Mesothelial cell of epicardium (in vitro differentiated cells): Measurements from ENCODE around the gene MPPE1. TPM values are rescaled to one million over a fixed set of nuclear protein-coding genes. Genes with fewer than 3 reads are reported as not detected.
"Not testable (repeated sequence)": the region's sequence is repeated elsewhere in the genome, so short reads cannot be mapped to it uniquely, and the experiment has no call there.

Experiments
- DNase-seq, 2 experiments: peaks; one replicate each; pipeline ENCODE4 v3.0.0; 2021; ENCODE audit warnings: low spot score in 2 of 2; ENCODE audit not compliant: unreplicated experiment in 2 of 2
- H3K27ac Mint-ChIP-seq: 2 replicates; pipeline ENCODE4 v1.8.0; 2021; ENCODE audit warnings: mixed read lengths
- H3K27me3 Mint-ChIP-seq: 2 replicates; pipeline ENCODE4 v1.8.0; 2021; ENCODE audit warnings: low read depth, mixed read lengths
- H3K36me3 Mint-ChIP-seq: 2 replicates; pipeline ENCODE4 v1.8.0; 2021; ENCODE audit warnings: mixed read lengths
- H3K4me1 Mint-ChIP-seq: 2 replicates; pipeline ENCODE4 v1.8.0; 2021; ENCODE audit warnings: mixed read lengths
- H3K4me3 Mint-ChIP-seq: 2 replicates; pipeline ENCODE4 v1.8.0; 2021; ENCODE audit warnings: mild to moderate bottlenecking, moderate library complexity, mixed read lengths
- H3K9me3 Mint-ChIP-seq: 2 replicates; pipeline ENCODE4 v1.8.0; 2021; ENCODE audit warnings: mixed read lengths
- total RNA-seq: library from RNA; stranded (reverse); gene quantifications from 3 replicates; pipeline ENCODE4 v1.2.1, GENCODE V29; 2021
- TF ChIP-seq, protein P1 (sequence below): fragments of 200-600 bp; sonication (generic); IDR thresholded peaks from one replicate; pipeline ENCODE4 v1.5.0; 2021; ENCODE audit warnings: antibody characterized with exemption; ENCODE audit not compliant: unreplicated experiment

Gene MPPE1
- total RNA-seq, 1 donor from 2014 or later = 35.6 TPM

- H3K27ac Mint-ChIP-seq = no peak overlapping the region
- peaks cover 32% of the 10 kb centered on the region for H3K4me1 Mint-ChIP-seq
- H3K27me3 Mint-ChIP-seq = no peaks in the 10 kb centered on the region
- TF ChIP-seq, protein P1, sequence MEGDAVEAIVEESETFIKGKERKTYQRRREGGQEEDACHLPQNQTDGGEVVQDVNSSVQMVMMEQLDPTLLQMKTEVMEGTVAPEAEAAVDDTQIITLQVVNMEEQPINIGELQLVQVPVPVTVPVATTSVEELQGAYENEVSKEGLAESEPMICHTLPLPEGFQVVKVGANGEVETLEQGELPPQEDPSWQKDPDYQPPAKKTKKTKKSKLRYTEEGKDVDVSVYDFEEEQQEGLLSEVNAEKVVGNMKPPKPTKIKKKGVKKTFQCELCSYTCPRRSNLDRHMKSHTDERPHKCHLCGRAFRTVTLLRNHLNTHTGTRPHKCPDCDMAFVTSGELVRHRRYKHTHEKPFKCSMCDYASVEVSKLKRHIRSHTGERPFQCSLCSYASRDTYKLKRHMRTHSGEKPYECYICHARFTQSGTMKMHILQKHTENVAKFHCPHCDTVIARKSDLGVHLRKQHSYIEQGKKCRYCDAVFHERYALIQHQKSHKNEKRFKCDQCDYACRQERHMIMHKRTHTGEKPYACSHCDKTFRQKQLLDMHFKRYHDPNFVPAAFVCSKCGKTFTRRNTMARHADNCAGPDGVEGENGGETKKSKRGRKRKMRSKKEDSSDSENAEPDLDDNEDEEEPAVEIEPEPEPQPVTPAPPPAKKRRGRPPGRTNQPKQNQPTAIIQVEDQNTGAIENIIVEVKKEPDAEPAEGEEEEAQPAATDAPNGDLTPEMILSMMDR = no peak
- DNase-seq = no peak
- H3K4me3 Mint-ChIP-seq = no peak overlapping the region
- H3K9me3 Mint-ChIP-seq = no peaks in the 10 kb centered on the region
- H3K36me3 Mint-ChIP-seq = no peaks in the 10 kb centered on the region
Measured at GRCh38 chr18:11859903-11860407, 48.2 kb downstream of the MPPE1 start.

DNA sequence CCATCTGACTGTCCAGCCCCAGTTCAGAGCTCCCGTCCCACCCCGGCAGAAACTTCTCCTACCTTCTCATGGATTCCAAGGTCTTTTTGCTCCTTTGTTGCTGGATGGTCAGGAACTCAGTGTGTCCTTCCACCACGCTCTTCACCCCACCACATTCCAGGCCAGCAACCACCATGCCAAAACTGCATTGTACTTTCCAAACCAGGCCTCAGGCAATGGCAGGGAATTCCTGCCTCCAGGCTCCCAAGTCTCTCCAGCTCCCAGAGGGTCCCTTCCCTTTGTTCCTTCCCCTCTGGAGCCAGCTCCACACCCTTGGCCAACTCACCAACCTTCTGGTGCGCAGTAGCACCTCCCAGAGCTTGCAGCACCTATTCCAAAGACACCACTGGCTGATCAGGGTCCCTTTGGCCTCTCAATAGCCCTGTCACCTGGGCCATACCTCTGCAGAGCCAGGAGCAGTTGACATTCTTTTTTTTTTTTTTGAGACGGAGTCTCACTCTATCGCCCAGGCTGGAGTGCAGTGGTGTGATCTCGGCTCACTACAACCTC is 48.8 kb downstream of the MPPE1 start:
- Mint-ChIP-seq H3K4me1 (peaks cover 32% of the 10 kb centered on the region), H3K9me3 (no peaks in the 10 kb centered on the region), H3K27ac (no peak overlapping the region), H3K4me3 (no peak overlapping the region), H3K27me3 (no peaks in the 10 kb centered on the region), H3K36me3 (no peaks in the 10 kb centered on the region)
- DNase-seq = no peak
- TF ChIP-seq, protein P1 = no peak

GRCh38 chr18:11857177-11857887 is 50.8 kb downstream of the MPPE1 start:
- no peak for DNase-seq
- H3K9me3 Mint-ChIP-seq = no peaks in the 10 kb centered on the region
- H3K36me3 Mint-ChIP-seq = no peaks in the 10 kb centered on the region
- H3K27ac Mint-ChIP-seq = peak overlapping the region; percentile 92
- TF ChIP-seq, protein P1 = no peak
- H3K27me3 Mint-ChIP-seq = no peaks in the 10 kb centered on the region
- peak overlapping the region; percentile 47 for H3K4me3 Mint-ChIP-seq
- peaks cover 41% of the 10 kb centered on the region for H3K4me1 Mint-ChIP-seq

DNA sequence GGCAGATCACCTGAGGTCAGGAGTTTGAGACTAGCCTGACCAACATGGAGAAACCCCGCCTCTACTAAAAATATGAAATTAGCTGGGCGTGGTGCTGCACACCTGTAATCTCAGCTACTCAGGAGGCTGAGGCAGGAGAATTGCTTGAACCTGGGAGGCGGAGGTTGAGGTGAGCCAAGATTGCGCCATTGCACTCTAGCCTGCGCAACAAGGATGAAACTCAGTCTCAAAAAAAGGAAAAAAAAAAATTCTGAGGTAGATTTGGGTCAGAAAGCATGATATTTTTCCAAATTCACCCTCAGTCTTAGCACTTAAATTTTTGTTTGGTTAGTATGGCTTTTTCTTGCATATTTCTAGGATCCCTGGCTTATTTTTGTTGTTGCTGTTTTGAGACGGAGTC is 53.6 kb downstream of the MPPE1 start:
- not testable (repeated sequence) for H3K9me3 Mint-ChIP-seq, H3K4me3 Mint-ChIP-seq, DNase-seq, H3K27me3 Mint-ChIP-seq, H3K27ac Mint-ChIP-seq, H3K36me3 Mint-ChIP-seq
- H3K4me1 Mint-ChIP-seq = peaks cover 49% of the 10 kb centered on the region

- Mint-ChIP-seq H3K4me1 (peaks cover 28% of the 10 kb centered on the region), H3K27ac (peak overlapping the region; percentile 100), H3K36me3 (no peaks in the 10 kb centered on the region), H3K4me3 (peak overlapping the region; percentile 100), H3K9me3 (no peaks in the 10 kb centered on the region), H3K27me3 (no peaks in the 10 kb centered on the region)
- TF ChIP-seq, protein P1 = no peak
- DNase-seq = no peak
Measured at GRCh38 chr18:11851806-11852337, 56.2 kb downstream of the MPPE1 start.

- TF ChIP-seq, protein P1 = no peak
- H3K4me3 Mint-ChIP-seq = peak within 1 kb of the TSS; percentile 100
- peak; percentile 93 to 98 for DNase-seq
- H3K27ac Mint-ChIP-seq = peak within 1 kb of the TSS; percentile 100
- H3K36me3 Mint-ChIP-seq = no peaks in the 10 kb centered on the region
- H3K27me3 Mint-ChIP-seq = no peaks in the 10 kb centered on the region
- peaks cover 27% of the 10 kb centered on the region for H3K4me1 Mint-ChIP-seq
- H3K9me3 Mint-ChIP-seq = no peaks in the 10 kb centered on the region
Measured at GRCh38 chr18:11851146-11851805, 56.8 kb downstream of the MPPE1 start, which contains the start of gene CHMP1B. CHMP1B (plus strand) TSS chr18:11851413; CDS start chr18:11851512, 99 bp downstream.
